Epithelial cell of esophagus (primary cell): Measurements from ENCODE around the gene IARS2.

Experiments
- DNase-seq: peaks from one replicate; pipeline ENCODE4 v3.0.0; 2010; ENCODE audit warnings: low read depth
- H3K4me3 ChIP-seq: 2 replicates; pipeline ENCODE4 v1.5.1; 2011; ENCODE audit warnings: mild to moderate bottlenecking, low read length, control low read depth
- TF ChIP-seq, protein P1 (sequence below): IDR thresholded peaks from 2 replicates; pipeline ENCODE4 v1.5.1; 2011; ENCODE audit warnings: low read depth, mild to moderate bottlenecking, low read length, control low read depth, inconsistent platforms; ENCODE audit not compliant: insufficient read depth; ENCODE audit errors: missing control alignments

The IARS2 gene

DNA sequence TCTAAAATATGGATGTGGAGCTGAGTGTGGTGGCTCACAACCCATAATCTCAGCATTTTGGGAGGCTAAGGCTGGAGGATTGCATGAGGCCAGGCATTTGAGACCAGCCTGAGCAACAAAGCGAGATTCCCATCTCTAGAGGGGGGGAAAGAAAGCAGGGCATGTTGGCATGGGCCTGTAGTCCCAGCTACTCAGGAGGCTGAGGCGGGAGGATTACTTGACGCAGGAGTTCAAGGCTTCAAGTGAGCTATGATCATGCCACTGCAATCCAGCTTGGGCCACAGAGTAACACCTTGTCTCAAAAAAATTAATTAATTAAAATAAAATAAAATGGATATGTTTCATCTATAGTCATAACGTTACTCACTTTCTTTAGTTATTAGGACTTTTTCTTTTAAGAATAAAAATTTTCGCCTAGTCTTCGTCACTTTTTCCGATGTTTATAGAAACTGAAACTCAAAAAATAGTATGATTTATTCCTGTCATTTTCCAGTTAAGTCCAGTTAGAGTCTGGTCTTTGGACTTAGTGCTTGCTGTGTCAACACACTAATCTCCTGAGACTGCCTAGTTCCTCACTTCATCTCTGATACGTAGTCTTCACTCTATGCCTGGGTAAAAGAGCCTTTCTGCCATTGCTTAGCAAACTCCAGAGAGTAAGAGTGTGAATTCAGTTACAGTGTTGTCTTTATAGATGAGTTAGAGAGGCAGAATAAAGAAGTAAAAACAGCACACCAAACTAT, 28.0 kb downstream of the IARS2 start:
- no peak for DNase-seq
- TF ChIP-seq, protein P1, sequence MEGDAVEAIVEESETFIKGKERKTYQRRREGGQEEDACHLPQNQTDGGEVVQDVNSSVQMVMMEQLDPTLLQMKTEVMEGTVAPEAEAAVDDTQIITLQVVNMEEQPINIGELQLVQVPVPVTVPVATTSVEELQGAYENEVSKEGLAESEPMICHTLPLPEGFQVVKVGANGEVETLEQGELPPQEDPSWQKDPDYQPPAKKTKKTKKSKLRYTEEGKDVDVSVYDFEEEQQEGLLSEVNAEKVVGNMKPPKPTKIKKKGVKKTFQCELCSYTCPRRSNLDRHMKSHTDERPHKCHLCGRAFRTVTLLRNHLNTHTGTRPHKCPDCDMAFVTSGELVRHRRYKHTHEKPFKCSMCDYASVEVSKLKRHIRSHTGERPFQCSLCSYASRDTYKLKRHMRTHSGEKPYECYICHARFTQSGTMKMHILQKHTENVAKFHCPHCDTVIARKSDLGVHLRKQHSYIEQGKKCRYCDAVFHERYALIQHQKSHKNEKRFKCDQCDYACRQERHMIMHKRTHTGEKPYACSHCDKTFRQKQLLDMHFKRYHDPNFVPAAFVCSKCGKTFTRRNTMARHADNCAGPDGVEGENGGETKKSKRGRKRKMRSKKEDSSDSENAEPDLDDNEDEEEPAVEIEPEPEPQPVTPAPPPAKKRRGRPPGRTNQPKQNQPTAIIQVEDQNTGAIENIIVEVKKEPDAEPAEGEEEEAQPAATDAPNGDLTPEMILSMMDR: no peak
- no peak overlapping the region for H3K4me3 ChIP-seq

DNA sequence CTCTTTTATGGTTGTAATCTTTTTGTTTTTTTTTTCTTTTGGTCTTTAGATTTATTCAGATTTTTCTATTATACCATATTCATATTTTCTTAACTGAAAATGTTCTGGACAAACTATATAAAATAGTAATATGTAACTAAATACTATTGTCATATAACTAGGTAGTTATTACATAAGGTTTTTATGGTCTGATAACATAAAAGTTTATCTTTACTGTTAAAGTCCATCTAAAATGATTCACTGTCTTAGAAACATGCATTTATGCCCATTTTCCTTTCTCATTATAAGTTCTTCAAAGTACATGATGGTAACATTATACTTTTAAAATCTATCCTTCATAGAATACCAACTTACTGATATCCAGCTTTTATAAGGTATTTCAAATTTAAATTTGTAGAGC, 29.1 kb downstream of the IARS2 start:
- no peak for DNase-seq

GRCh38 chr1:220123889-220124288, 30.0 kb downstream of the IARS2 start:
- H3K4me3 ChIP-seq: no peak overlapping the region
- peak; percentile 6 for DNase-seq
- TF ChIP-seq, protein P1: peak; percentile 37

More for the DNA sequence above, 29.1 kb downstream of the IARS2 start:
- TF ChIP-seq, protein P1: no peak
- H3K4me3 ChIP-seq: no peak overlapping the region

DNA sequence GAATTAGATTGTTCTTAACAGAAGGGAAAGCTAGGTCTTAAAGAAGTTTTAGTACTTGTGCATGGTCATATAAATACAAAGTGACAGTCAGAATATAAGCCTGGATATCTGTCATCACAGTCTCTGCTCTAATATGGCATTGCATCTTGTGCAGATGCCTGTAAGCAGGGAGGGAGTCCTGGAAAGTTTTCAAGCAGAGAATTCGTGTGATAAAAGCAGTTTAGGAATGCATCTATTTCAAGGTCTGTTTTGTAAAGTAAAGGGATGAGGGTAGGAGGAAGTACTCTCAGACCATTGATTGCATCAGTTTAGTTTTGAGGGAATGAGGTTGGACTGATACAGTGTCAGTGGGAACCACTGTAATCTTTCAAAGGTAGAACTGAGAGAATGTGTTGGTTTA, 30.6 kb downstream of the IARS2 start:
- TF ChIP-seq, protein P1: no peak

DNA sequence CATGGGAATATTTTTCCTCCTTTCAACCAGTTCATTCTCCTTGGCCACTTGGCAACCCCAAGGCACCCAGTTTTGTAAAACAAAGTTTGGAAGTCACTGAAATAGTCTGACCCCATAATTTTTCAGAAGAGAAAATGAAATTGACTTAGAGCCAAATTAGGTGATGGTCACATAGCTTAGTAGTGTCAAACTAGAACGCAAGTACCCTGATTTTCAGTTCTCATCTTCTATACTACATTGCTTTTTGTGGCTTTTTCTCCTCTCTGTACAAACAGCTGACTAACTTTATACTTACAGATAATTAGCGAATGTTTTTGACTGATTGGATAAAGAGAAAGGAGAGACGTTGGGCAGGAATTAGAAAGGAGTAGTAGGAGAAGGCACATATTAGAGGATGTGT, 33.1 kb downstream of the IARS2 start:
- no peak overlapping the region for H3K4me3 ChIP-seq
- DNase-seq: no peak
- TF ChIP-seq, protein P1: no peak

More for the DNA sequence above, 30.6 kb downstream of the IARS2 start:
- DNase-seq: no peak
- H3K4me3 ChIP-seq: no peak overlapping the region

GRCh38 chr1:220129479-220130210, 35.7 kb downstream of the IARS2 start:
- no peak overlapping the region for H3K4me3 ChIP-seq
- no peak for DNase-seq
- TF ChIP-seq, protein P1: no peak
